ENCODE results near the gene ANKRD13B.

DNA sequence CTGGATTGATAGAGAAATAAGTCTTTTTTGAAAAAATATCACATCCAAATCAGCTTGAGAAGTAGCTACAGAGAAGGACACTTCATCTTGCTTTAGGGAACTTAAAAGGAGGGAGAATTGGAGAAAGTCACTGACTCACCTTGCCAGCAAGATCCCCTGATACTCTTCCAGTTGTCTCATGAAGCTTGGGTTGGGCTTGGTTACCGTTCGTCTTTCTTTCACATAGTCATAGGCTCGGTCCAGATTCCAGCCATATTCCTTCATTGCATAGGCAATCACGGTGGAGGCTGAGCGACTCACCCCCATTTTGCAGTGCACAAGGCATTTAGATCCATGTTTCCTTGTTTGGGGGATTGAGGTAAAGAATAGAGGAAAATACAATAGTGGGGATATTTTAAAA lies 55.1 kb downstream of the ANKRD13B start:
- TF ChIP-seq, protein P1, sequence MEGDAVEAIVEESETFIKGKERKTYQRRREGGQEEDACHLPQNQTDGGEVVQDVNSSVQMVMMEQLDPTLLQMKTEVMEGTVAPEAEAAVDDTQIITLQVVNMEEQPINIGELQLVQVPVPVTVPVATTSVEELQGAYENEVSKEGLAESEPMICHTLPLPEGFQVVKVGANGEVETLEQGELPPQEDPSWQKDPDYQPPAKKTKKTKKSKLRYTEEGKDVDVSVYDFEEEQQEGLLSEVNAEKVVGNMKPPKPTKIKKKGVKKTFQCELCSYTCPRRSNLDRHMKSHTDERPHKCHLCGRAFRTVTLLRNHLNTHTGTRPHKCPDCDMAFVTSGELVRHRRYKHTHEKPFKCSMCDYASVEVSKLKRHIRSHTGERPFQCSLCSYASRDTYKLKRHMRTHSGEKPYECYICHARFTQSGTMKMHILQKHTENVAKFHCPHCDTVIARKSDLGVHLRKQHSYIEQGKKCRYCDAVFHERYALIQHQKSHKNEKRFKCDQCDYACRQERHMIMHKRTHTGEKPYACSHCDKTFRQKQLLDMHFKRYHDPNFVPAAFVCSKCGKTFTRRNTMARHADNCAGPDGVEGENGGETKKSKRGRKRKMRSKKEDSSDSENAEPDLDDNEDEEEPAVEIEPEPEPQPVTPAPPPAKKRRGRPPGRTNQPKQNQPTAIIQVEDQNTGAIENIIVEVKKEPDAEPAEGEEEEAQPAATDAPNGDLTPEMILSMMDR (IDR thresholded peaks at IDR 0.05), result no peak
- TF ChIP-seq ZFX (IDR thresholded peaks at IDR 0.05; ENCODE audit: borderline replicate concordance), result no peak
